Measurements from ENCODE around the gene ALPP. TPM values are rescaled to one million over a fixed set of nuclear protein-coding genes. Genes with fewer than 3 reads are reported as not detected.
"Not testable (repeated sequence)": the region's sequence is repeated elsewhere in the genome, so short reads cannot be mapped to it uniquely, and the experiment has no call there.

The ALPP gene
- total RNA-seq, 3 donors from 2014 or later (not counting 1 experiment from before 2014, with no cell fraction given): 0.30 TPM; not detected in 2

GRCh38 chr2:232382331-232383225, 4.0 kb downstream of the ALPP start:
- peaks cover 2% of the 10 kb centered on the region for H3K27me3 ChIP-seq (ENCODE audit: control insufficient read depth, insufficient read depth, low read length)
- 88% methylated on average over 16 of the region's 18 CpGs for WGBS (ENCODE audit: insufficient coverage)
- no peak for ATAC-seq

GRCh38 chr2:232384466-232384865, 5.9 kb downstream of the ALPP start:
- ATAC-seq (no peak), DNase-seq (no peak)
- Mint-ChIP-seq H3K36me3 (no peaks in the 10 kb centered on the region), H3K4me3 (no peak overlapping the region), H3K4me1 (no peaks in the 10 kb centered on the region), H3K9me3 (no peaks in the 10 kb centered on the region), H3K27ac (no peak overlapping the region), H3K27me3 (ENCODE audit: low read depth in 2 of 2) (peaks cover 16 to 28% of the 10 kb centered on the region in 2 donors)
- Histone ChIP-seq H3K9me3 (ENCODE audit: control insufficient read depth, insufficient read depth, low read length) (no peaks in the 10 kb centered on the region), H3K27ac (ENCODE audit: low read length) (no peak overlapping the region), H3K27me3 (ENCODE audit: control insufficient read depth, insufficient read depth, low read length) (peaks cover 2% of the 10 kb centered on the region), H3K36me3 (ENCODE audit: control insufficient read depth, insufficient read depth, low read length) (no peaks in the 10 kb centered on the region), H3K4me3 (ENCODE audit: low read length) (no peak overlapping the region), H3K4me1 (ENCODE audit: control insufficient read depth, insufficient read depth, low read length) (no peaks in the 10 kb centered on the region)
- intact Hi-C loops (cut with micrococcal nuclease): no loop called here
- WGBS (ENCODE audit: insufficient coverage): 88% methylated on average over 1 of the region's 1 CpG
- no peak for TF ChIP-seq CTCF (IDR thresholded peaks at IDR 0.05)

More at GRCh38 chr2:232382331-232383225, 4.0 kb downstream of the ALPP start:
- Histone ChIP-seq H3K4me1 (ENCODE audit: control insufficient read depth, insufficient read depth, low read length) (no peaks in the 10 kb centered on the region), H3K4me3 (ENCODE audit: low read length) (no peak overlapping the region), H3K27ac (ENCODE audit: low read length) (no peak overlapping the region), H3K36me3 (ENCODE audit: control insufficient read depth, insufficient read depth, low read length) (no peaks in the 10 kb centered on the region), H3K9me3 (ENCODE audit: control insufficient read depth, insufficient read depth, low read length) (no peaks in the 10 kb centered on the region)
- H3K4me3 Mint-ChIP-seq: no peak overlapping the region
- DNase-seq: no peak
- no peaks in the 10 kb centered on the region for H3K36me3 Mint-ChIP-seq
- H3K27me3 Mint-ChIP-seq (ENCODE audit: low read depth in 2 of 2): peaks cover 12 to 21% of the 10 kb centered on the region in 2 donors
- no peaks in the 10 kb centered on the region for H3K4me1 Mint-ChIP-seq
- no peak for TF ChIP-seq CTCF (IDR thresholded peaks at IDR 0.05)
- H3K27ac Mint-ChIP-seq: no peak overlapping the region
- intact Hi-C loops (cut with micrococcal nuclease): no loop called here
- no peaks in the 10 kb centered on the region for H3K9me3 Mint-ChIP-seq

- H3K4me1 ChIP-seq (ENCODE audit: control insufficient read depth, insufficient read depth, low read length); H3K27me3 ChIP-seq (ENCODE audit: control insufficient read depth, insufficient read depth, low read length); H3K4me1 Mint-ChIP-seq; DNase-seq; intact Hi-C loops (cut with micrococcal nuclease); H3K9me3 ChIP-seq (ENCODE audit: control insufficient read depth, insufficient read depth, low read length); H3K27ac ChIP-seq (ENCODE audit: low read length); H3K9me3 Mint-ChIP-seq; H3K27ac Mint-ChIP-seq; H3K4me3 Mint-ChIP-seq; H3K4me3 ChIP-seq (ENCODE audit: low read length); H3K36me3 Mint-ChIP-seq; ATAC-seq; H3K36me3 ChIP-seq (ENCODE audit: control insufficient read depth, insufficient read depth, low read length): not testable (repeated sequence)
- peaks cover 19 to 33% of the 10 kb centered on the region in 2 donors for H3K27me3 Mint-ChIP-seq (ENCODE audit: low read depth in 2 of 2)
These were observed 6.5 kb downstream of the ALPP start for GRCh38 chr2:232385058-232385457.

- no peak for DNase-seq
- 43% methylated on average over 24 of the region's 24 CpGs for WGBS (ENCODE audit: insufficient coverage)
- Mint-ChIP-seq H3K36me3 (no peaks in the 10 kb centered on the region), H3K4me3 (no peak overlapping the region), H3K27ac (no peak overlapping the region), H3K4me1 (no peaks in the 10 kb centered on the region), H3K27me3 (ENCODE audit: low read depth in 2 of 2) (peaks cover 23 to 42% of the 10 kb centered on the region in 2 donors), H3K9me3 (no peaks in the 10 kb centered on the region)
- TF ChIP-seq CTCF (IDR thresholded peaks at IDR 0.05): no peak
- Histone ChIP-seq H3K27ac (ENCODE audit: low read length) (no peak overlapping the region), H3K27me3 (ENCODE audit: control insufficient read depth, insufficient read depth, low read length) (peaks cover 2% of the 10 kb centered on the region), H3K9me3 (ENCODE audit: control insufficient read depth, insufficient read depth, low read length) (no peaks in the 10 kb centered on the region), H3K4me3 (ENCODE audit: low read length) (no peak overlapping the region), H3K4me1 (ENCODE audit: control insufficient read depth, insufficient read depth, low read length) (no peaks in the 10 kb centered on the region), H3K36me3 (ENCODE audit: control insufficient read depth, insufficient read depth, low read length) (no peaks in the 10 kb centered on the region)
- intact Hi-C loops (cut with micrococcal nuclease): no loop called here
- ATAC-seq: no peak
These were observed 7.3 kb downstream of the ALPP start for GRCh38 chr2:232385660-232386489.

Measured in natural killer cell (primary cell).